Neuronal stem cell (in vitro differentiated cells): ENCODE measurements around the gene HRH3.

Experiments used
- DNase-seq: peaks from one replicate; pipeline ENCODE4 v3.0.0-alpha.2; 2013; ENCODE audit warnings: low spot score
- H2AFZ ChIP-seq: one replicate; pipeline ENCODE4 v1.6.1; 2013; ENCODE audit warnings: mild to moderate bottlenecking, low read length, inconsistent platforms
- H2AK5ac ChIP-seq: 2 replicates; pipeline ENCODE4 v1.6.1; 2013; ENCODE audit warnings: low read depth, mild to moderate bottlenecking, inconsistent platforms, low read length, moderate library complexity, mixed read lengths
- H2BK120ac ChIP-seq: 2 replicates; pipeline ENCODE4 v1.6.1; 2013; ENCODE audit warnings: low read depth, mild to moderate bottlenecking, inconsistent platforms, low read length, moderate library complexity, mixed read lengths
- H2BK12ac ChIP-seq: one replicate; pipeline ENCODE4 v1.6.1; 2013; ENCODE audit warnings: low read length, inconsistent platforms
- H2BK15ac ChIP-seq: 2 replicates; pipeline ENCODE4 v1.6.1; 2013; ENCODE audit warnings: mild to moderate bottlenecking, low read length, inconsistent platforms, mixed read lengths
- H2BK5ac ChIP-seq: one replicate; pipeline ENCODE4 v1.6.1; 2013; ENCODE audit warnings: inconsistent platforms, mild to moderate bottlenecking, low read length, moderate library complexity
- H3K14ac ChIP-seq: one replicate; pipeline ENCODE4 v1.6.1; 2013; ENCODE audit warnings: low read length, inconsistent platforms
- H3K18ac ChIP-seq: 2 replicates; pipeline ENCODE4 v1.6.1; 2013; ENCODE audit warnings: low read length, inconsistent platforms
- H3K23ac ChIP-seq: 2 replicates; pipeline ENCODE4 v1.6.1; 2013; ENCODE audit warnings: low read depth, mild to moderate bottlenecking, mixed read lengths, low read length, inconsistent platforms; ENCODE audit not compliant: poor library complexity
- H3K27ac ChIP-seq: replicated peaks from 3 replicates; pipeline ENCODE4 v1.5.1; 2013; ENCODE audit warnings: low read length, inconsistent platforms
- H3K27me3 ChIP-seq, 3 experiments: 2 replicates each; pipeline ENCODE4 v1.6.1; 2013; ENCODE audit warnings: low read length in 3 of 3, mild to moderate bottlenecking in 2 of 3, inconsistent platforms in 1 of 3, low read depth in 1 of 3, mixed read lengths in 1 of 3, moderate library complexity in 1 of 3; ENCODE audit not compliant: control insufficient read depth in 3 of 3, insufficient read depth in 3 of 3
- H3K36me3 ChIP-seq, 2 donors: replicated peaks in 1 of 2; 2 replicates each; pipeline ENCODE4 v1.6.1; 2013; ENCODE audit warnings: low read length in 2 of 2; ENCODE audit not compliant: control insufficient read depth in 2 of 2, insufficient read depth in 2 of 2
- H3K4ac ChIP-seq: 2 replicates; pipeline ENCODE4 v1.6.1; 2013; ENCODE audit warnings: inconsistent platforms, mild to moderate bottlenecking, low read length, moderate library complexity
- H3K4me1 ChIP-seq, 2 donors: 1 replicate in 1 of 2; 2 replicates in 1 of 2; pipeline ENCODE4 v1.6.1; 2013; ENCODE audit warnings: low read length in 2 of 2, low read depth in 1 of 2; ENCODE audit not compliant: control insufficient read depth in 2 of 2, insufficient read depth in 1 of 2
- H3K4me2 ChIP-seq: one replicate; pipeline ENCODE4 v1.6.1; 2013; ENCODE audit warnings: mild to moderate bottlenecking, low read length, inconsistent platforms; ENCODE audit not compliant: insufficient read depth, poor library complexity, severe bottlenecking
- H3K4me3 ChIP-seq, 2 donors: 2 replicates each; pipeline ENCODE4 v1.5.1; 2013; ENCODE audit warnings: low read length in 2 of 2, mild to moderate bottlenecking in 2 of 2, inconsistent platforms in 1 of 2, moderate library complexity in 1 of 2
- H3K79me1 ChIP-seq: one replicate; pipeline ENCODE4 v1.6.1; 2013; ENCODE audit warnings: low read depth, mild to moderate bottlenecking, inconsistent platforms, low read length, moderate library complexity
- H3K9ac ChIP-seq: one replicate; pipeline ENCODE4 v1.6.1; 2013; ENCODE audit warnings: mild to moderate bottlenecking, low read depth, low read length, inconsistent platforms; ENCODE audit not compliant: poor library complexity
- H3K9me3 ChIP-seq, 2 donors: replicated peaks in 1 of 2; 2 replicates each; pipeline versions ENCODE3 to v1.6.1; 2013; ENCODE audit warnings: low read length in 2 of 2, mild to moderate bottlenecking in 2 of 2, inconsistent platforms in 1 of 2, low read depth in 1 of 2, mixed read lengths in 1 of 2, moderate library complexity in 1 of 2; ENCODE audit not compliant: control insufficient read depth in 2 of 2, insufficient read depth in 1 of 2
- H4K8ac ChIP-seq: one replicate; pipeline ENCODE4 v1.6.1; 2013; ENCODE audit warnings: low read depth, mild to moderate bottlenecking, inconsistent platforms, low read length, moderate library complexity
- H4K91ac ChIP-seq: one replicate; pipeline ENCODE4 v1.6.1; 2013; ENCODE audit warnings: low read length, low read depth, mild to moderate bottlenecking, inconsistent platforms; ENCODE audit not compliant: poor library complexity
- WGBS, 2 donors: extraction: QIAGEN DNeasy Blood & Tissue Kit; methylation state at CpG; one replicate each; pipeline ENCODE4 v1.1.7; 2013; ENCODE audit warnings: missing lambda C conversion rate in 2 of 2, mixed read lengths in 1 of 2; ENCODE audit not compliant: insufficient read length in 2 of 2, insufficient replicate concordance in 1 of 2; ENCODE audit errors: extremely low coverage in 2 of 2; 5-methylcytosine and 5-hydroxymethylcytosine counted together

The HRH3 gene

DNA sequence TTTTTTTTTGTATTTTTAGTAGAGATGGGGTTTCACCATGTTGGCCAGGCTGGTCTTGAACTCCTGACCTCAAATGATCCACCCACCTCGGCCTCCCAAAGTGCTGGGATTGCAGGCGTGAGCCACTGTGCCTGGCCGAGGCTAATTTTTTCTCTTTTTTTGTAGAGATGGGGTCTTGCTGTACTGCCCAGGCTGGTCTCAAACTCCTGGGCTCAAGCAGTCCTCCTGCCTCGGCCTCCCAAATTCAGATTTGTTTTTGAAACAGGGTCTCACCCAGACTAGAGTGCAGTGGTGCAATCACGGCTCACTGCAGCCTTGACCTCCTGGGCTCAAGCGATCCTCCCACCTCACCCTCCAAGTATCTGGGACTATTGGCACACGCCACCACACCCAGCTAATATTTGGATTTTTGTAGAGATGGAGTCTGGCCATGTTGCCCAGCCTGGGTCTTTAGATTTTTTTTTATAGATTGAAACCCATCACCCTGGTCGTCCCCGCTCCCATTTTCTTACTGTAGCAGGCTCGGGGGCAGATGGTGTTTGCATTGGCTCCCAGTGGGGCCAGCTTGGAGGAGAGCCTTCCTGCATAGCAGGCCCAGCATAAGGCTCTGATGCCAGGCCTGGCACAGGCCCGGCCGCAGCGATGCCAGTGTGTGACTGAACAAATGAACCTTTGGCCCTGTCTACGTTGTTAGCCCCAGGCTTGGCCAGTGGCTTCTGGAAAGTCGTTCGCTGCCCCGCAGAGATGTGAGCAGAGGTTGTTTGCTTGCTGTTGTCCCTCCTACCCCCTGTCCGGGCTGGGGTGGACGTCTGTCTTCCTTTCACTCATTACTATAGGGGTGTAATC is 41.5 kb downstream of the HRH3 start:
- no peak for DNase-seq
- H3K9me3 ChIP-seq, result no peaks in the 10 kb centered on the region
- H3K27me3 ChIP-seq, result no peaks in the 10 kb centered on the region
- no peak overlapping the region for H4K8ac ChIP-seq
- no peak overlapping the region for H2BK120ac ChIP-seq
- H3K36me3 ChIP-seq, result peaks cover 28 to 76% of the 10 kb centered on the region in 2 donors
- H3K27ac ChIP-seq, result no peak overlapping the region
- no peak overlapping the region for H3K23ac ChIP-seq
- H2AFZ ChIP-seq, result no peak overlapping the region
- no peak overlapping the region for H3K9ac ChIP-seq
- no peak overlapping the region for H3K4me2 ChIP-seq
- H3K18ac ChIP-seq, result no peak overlapping the region
- peak overlapping the region; percentile 87 for H2BK5ac ChIP-seq
- no peak overlapping the region for H2AK5ac ChIP-seq
- no peak overlapping the region for H3K14ac ChIP-seq
- H3K4me3 ChIP-seq, result no peak overlapping the region
- H4K91ac ChIP-seq, result no peak overlapping the region
- peaks cover 2 to 4% of the 10 kb centered on the region in 2 donors for H3K4me1 ChIP-seq
- no peak overlapping the region for H2BK15ac ChIP-seq
- WGBS, 2 donors, result no CpG with 5 or more reads among the region's 19 CpGs
- H3K79me1 ChIP-seq, result peaks cover 6% of the 10 kb centered on the region
- H2BK12ac ChIP-seq, result no peak overlapping the region
- no peak overlapping the region for H3K4ac ChIP-seq

DNA sequence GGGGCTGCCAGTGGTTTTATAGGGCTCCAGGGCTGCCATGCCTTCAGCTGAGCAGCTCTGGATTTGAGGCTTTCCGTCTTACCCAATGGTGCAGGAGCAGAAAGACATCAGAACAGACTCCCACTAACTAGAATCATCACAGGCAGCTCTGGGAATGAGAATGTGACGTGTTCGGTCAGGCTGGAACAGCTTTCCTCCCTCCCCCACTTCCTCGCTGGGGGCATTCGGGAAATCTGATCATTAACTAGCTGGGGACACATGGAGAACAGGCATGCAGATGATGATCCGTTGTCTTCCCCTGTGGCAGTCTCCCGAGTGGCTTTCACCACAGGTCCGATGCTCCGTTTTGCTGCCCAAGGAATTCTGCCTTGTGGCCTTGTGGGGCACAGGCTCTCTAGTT is 42.8 kb downstream of the HRH3 start:
- Histone ChIP-seq H3K36me3 (peaks cover 30 to 87% of the 10 kb centered on the region in 2 donors), H3K4me1 (peaks cover 0 to 3% of the 10 kb centered on the region in 2 donors), H3K4me2 (no peak overlapping the region), H3K4ac (no peak overlapping the region), H3K23ac (no peak overlapping the region), H3K9me3 (no peaks in the 10 kb centered on the region), H4K91ac (no peak overlapping the region), H2BK12ac (no peak overlapping the region), H2AK5ac (no peak overlapping the region), H3K4me3 (no peak overlapping the region), H2BK120ac (no peak overlapping the region), H2BK15ac (no peak overlapping the region), H3K18ac (no peak overlapping the region), H3K9ac (no peak overlapping the region), H3K27me3 (no peaks in the 10 kb centered on the region), H4K8ac (no peak overlapping the region), H2BK5ac (no peak overlapping the region), H2AFZ (no peak overlapping the region), H3K14ac (no peak overlapping the region), H3K79me1 (peaks cover 3% of the 10 kb centered on the region), H3K27ac (no peak overlapping the region)
- DNase-seq, result no peak
- no CpG with 5 or more reads among the region's 9 CpGs for WGBS, 2 donors

DNA sequence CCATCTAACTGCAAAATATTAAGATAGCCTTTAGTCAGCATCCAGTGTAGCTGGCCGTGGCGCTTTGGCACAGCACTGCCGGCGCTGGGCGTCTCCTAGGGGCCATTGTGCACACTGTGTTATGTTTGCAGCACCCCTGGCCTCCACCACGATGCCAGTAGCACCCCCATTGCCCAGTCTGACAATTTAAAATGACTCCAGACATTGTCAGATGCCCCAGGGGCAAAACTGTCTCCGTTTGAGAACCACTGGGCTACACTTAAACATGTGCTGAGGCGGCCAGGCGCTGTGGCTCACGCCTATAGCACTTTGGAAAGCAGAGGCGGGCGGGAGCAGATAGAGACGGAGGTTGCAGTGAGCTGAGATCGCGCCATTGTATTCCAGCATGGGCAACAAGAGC is 43.2 kb downstream of the HRH3 start:
- no peak overlapping the region for H2BK120ac ChIP-seq
- peaks cover 31 to 85% of the 10 kb centered on the region in 2 donors for H3K36me3 ChIP-seq
- no peak overlapping the region for H2AFZ ChIP-seq
- DNase-seq, result no peak
- H3K79me1 ChIP-seq, result peaks cover 3% of the 10 kb centered on the region
- no peak overlapping the region for H3K4ac ChIP-seq
- no peak overlapping the region for H3K4me3 ChIP-seq
- no peak overlapping the region for H2BK5ac ChIP-seq
- no peak overlapping the region for H3K14ac ChIP-seq
- no peak overlapping the region for H3K9ac ChIP-seq
- H3K27ac ChIP-seq, result no peak overlapping the region
- no peak overlapping the region for H2BK12ac ChIP-seq
- H4K8ac ChIP-seq, result no peak overlapping the region
- H3K18ac ChIP-seq, result no peak overlapping the region
- peaks cover 0 to 2% of the 10 kb centered on the region in 2 donors for H3K4me1 ChIP-seq
- no peaks in the 10 kb centered on the region for H3K9me3 ChIP-seq
- H4K91ac ChIP-seq, result no peak overlapping the region
- H2AK5ac ChIP-seq, result no peak overlapping the region
- no peak overlapping the region for H3K4me2 ChIP-seq
- no peaks in the 10 kb centered on the region for H3K27me3 ChIP-seq
- no peak overlapping the region for H3K23ac ChIP-seq
- H2BK15ac ChIP-seq, result no peak overlapping the region
- no CpG with 5 or more reads among the region's 15 CpGs for WGBS, 2 donors

DNA sequence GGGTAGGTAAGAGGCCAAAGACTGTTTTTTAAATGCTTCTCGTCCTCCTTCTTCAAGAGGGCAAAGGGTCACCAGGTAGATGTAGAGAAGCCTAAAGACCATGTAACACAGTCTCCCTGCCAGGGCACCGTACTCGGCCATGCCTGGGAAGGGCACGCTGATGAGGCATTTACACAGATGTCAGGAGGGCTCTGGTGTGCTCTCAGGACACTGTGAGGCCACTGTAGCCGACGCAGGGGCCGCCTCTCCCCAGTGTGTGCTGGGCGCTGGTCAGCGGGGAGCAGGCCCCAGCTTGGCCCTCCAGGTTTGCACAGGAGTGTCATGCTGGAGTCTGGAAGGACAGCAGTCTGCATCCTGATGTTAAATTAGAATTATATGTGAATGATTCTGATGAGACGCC is 44.4 kb downstream of the HRH3 start:
- Histone ChIP-seq H2BK15ac (no peak overlapping the region), H3K9me3 (no peaks in the 10 kb centered on the region), H2BK12ac (no peak overlapping the region), H3K4ac (no peak overlapping the region), H3K79me1 (peaks cover 3% of the 10 kb centered on the region), H3K9ac (peak overlapping the region; percentile 47), H4K8ac (no peak overlapping the region), H2AFZ (no peak overlapping the region), H3K27me3 (no peaks in the 10 kb centered on the region), H3K23ac (no peak overlapping the region), H3K14ac (no peak overlapping the region), H4K91ac (no peak overlapping the region), H2BK120ac (no peak overlapping the region), H3K27ac (no peak overlapping the region), H2BK5ac (no peak overlapping the region), H3K4me3 (no peak overlapping the region), H3K36me3 (peaks cover 31 to 80% of the 10 kb centered on the region in 2 donors), H3K18ac (no peak overlapping the region), H2AK5ac (no peak overlapping the region), H3K4me1 (no peaks in the 10 kb centered on the region), H3K4me2 (no peak overlapping the region)
- no CpG with 5 or more reads among the region's 10 CpGs for WGBS, 2 donors
- DNase-seq, result no peak
